HCT116 (cell line): ENCODE measurements around the gene CRY1. TPM values are rescaled to one million over a fixed set of nuclear protein-coding genes. Genes with fewer than 3 reads are reported as not detected.

Experiments
- ATAC-seq: fragments of 200-7000 bp; cut with Tn5 transposase; 2 replicates; pipeline ENCODE4 v1.9.1; 2020; ENCODE audit warnings: mild to moderate bottlenecking, moderate library complexity
- BruUV-seq: library from RNA; stranded (reverse); fragments of 400-500 nt; replicated peaks from 2 replicates; lab custom pipeline; 2021; lab: Mats Ljungman, UMichigan
- CTCF ChIA-PET: fragments of 300-600 bp; sonication (Branson Sonifier 250); formaldehyde crosslinking; loops from one replicate; lab custom pipeline; 2021; ENCODE audit warnings: antibody characterized with exemption; lab: Charles Lee
- POLR2A ChIA-PET: fragments of 300-600, 350-600 bp; sonication (Branson Sonifier 250); formaldehyde crosslinking; loops from one replicate; lab custom pipeline; 2021; ENCODE audit warnings: antibody characterized with exemption; lab: Charles Lee
- RAD21 ChIA-PET, 2 experiments: fragments of 300-600 bp; sonication (Branson Sonifier 250); formaldehyde crosslinking; loops; one replicate each; lab custom pipeline; 2023; ENCODE audit warnings: low total read pairs in 2 of 2; ENCODE audit not compliant: uncharacterized antibody in 2 of 2, unreplicated experiment in 2 of 2, low non-redundant PET in 1 of 2; lab: Charles Lee
- DNase-seq: peaks from one replicate; pipeline ENCODE4 v3.0.0-alpha.2; 2010; ENCODE audit warnings: low read depth, low spot score
- H2AFZ ChIP-seq: fragments of 200-600 bp; shearing (Covaris generic), sonication (generic); 2 replicates; pipeline ENCODE4 v1.6.1; 2017; ENCODE audit warnings: low read depth, mixed run types, mixed read lengths, antibody characterized with exemption, low read length; ENCODE audit not compliant: poor library complexity, severe bottlenecking
- H3K27ac ChIP-seq: 2 replicates; pipeline ENCODE4 v1.5.1; 2012; ENCODE audit warnings: low read depth, low read length
- H3K27me3 ChIP-seq: fragments of 200-600 bp; sonication (generic); 2 replicates; pipeline ENCODE4 v1.6.1; 2016; ENCODE audit warnings: mixed run types, low read length, mixed read lengths; ENCODE audit not compliant: insufficient read depth
- H3K36me3 ChIP-seq, 2 experiments: fragments of 200-500 bp in 1 of 2; fragments of 200-600 bp in 1 of 2; sonication (Bioruptor generic) in 1 of 2; sonication (generic) in 1 of 2; 2 replicates each; pipeline versions ENCODE4 v1.5.1 to v1.6.1; 2014 to 2016; ENCODE audit warnings: low read length in 2 of 2, inconsistent platforms in 1 of 2, mixed read lengths in 1 of 2, mixed run types in 1 of 2; ENCODE audit not compliant: insufficient read depth in 2 of 2, control insufficient read depth in 1 of 2
- H3K4me1 ChIP-seq, 2 experiments: fragments of 200-600 bp in 1 of 2; sonication (generic) in 1 of 2; 2 replicates each; pipeline versions ENCODE4 v1.5.1 to v1.6.1; 2012 to 2017; ENCODE audit warnings: low read length in 2 of 2, inconsistent platforms in 1 of 2, mild to moderate bottlenecking in 1 of 2, mixed read lengths in 1 of 2, mixed run types in 1 of 2, moderate library complexity in 1 of 2; ENCODE audit not compliant: insufficient read depth in 2 of 2, control insufficient read depth in 1 of 2
- H3K4me2 ChIP-seq: fragments of 200-600 bp; sonication (generic); 2 replicates; pipeline ENCODE4 v1.6.1; 2017; ENCODE audit warnings: mixed run types, low read length, mixed read lengths
- H3K4me3 ChIP-seq, 2 experiments: fragments of 200-600 bp in 1 of 2; sonication (generic) in 1 of 2; replicated peaks in 1 of 2; 2 replicates each; pipeline ENCODE4 v1.5.1; 2011 to 2016; ENCODE audit warnings: low read length in 2 of 2, control low read depth in 1 of 2, low read depth in 1 of 2, mild to moderate bottlenecking in 1 of 2, mixed read lengths in 1 of 2, mixed run types in 1 of 2
- H3K79me2 ChIP-seq: fragments of 200-600 bp; sonication (generic); 2 replicates; pipeline ENCODE4 v1.6.1; 2017; ENCODE audit warnings: mild to moderate bottlenecking, mixed run types, low read length, moderate library complexity, mixed read lengths; ENCODE audit not compliant: insufficient read depth
- H3K9ac ChIP-seq: fragments of 200-600 bp; sonication (generic); 2 replicates; pipeline ENCODE4 v1.6.1; 2016; ENCODE audit warnings: low read length, mixed read lengths
- H3K9me2 ChIP-seq: fragments of 200-600 bp; sonication (generic), shearing (Covaris generic); 2 replicates; pipeline ENCODE4 v1.6.1; 2017; ENCODE audit warnings: mixed run types, mild to moderate bottlenecking, moderate library complexity; ENCODE audit not compliant: insufficient read depth
- H3K9me3 ChIP-seq, 2 experiments: fragments of 200-500 bp in 1 of 2; fragments of 200-600 bp in 1 of 2; sonication (Bioruptor generic) in 1 of 2; sonication (generic) in 1 of 2; 2 replicates each; pipeline ENCODE4 v1.6.1; 2014 to 2017; ENCODE audit warnings: low read length in 2 of 2, mixed read lengths in 2 of 2, inconsistent platforms in 1 of 2, low read depth in 1 of 2, mild to moderate bottlenecking in 1 of 2, mixed run types in 1 of 2, moderate library complexity in 1 of 2; ENCODE audit not compliant: control insufficient read depth in 1 of 2, insufficient read depth in 1 of 2
- H4K20me1 ChIP-seq: fragments of 200-600 bp; sonication (generic), shearing (Covaris generic); 2 replicates; pipeline ENCODE4 v1.6.1; 2017; ENCODE audit warnings: mixed run types, mild to moderate bottlenecking, moderate library complexity; ENCODE audit not compliant: insufficient read depth
- ATF3 ChIP-seq: IDR thresholded peaks from 2 replicates; pipeline ENCODE4 v1.6.1; 2012
- CEBPB ChIP-seq: IDR thresholded peaks from 2 replicates; pipeline ENCODE4 v1.6.1; 2012; ENCODE audit warnings: low read depth
- EGR1 ChIP-seq: IDR thresholded peaks from 2 replicates; pipeline ENCODE4 v1.6.1; 2012; ENCODE audit warnings: low read depth
- EZH2 ChIP-seq: fragments of 200-600 bp; sonication (generic); IDR thresholded peaks from 2 replicates; pipeline ENCODE4 v1.6.1; 2017; ENCODE audit warnings: antibody characterized with exemption, mixed run types
- JUND ChIP-seq: IDR thresholded peaks from 2 replicates; pipeline ENCODE4 v1.6.1; 2012
- POLR2A ChIP-seq: IDR thresholded peaks from 2 replicates; pipeline ENCODE4 v1.7.0; 2011; ENCODE audit warnings: borderline replicate concordance; ENCODE audit not compliant: insufficient read depth, insufficient read length; ENCODE audit errors: extremely low read depth
- RAD21 ChIP-seq: IDR thresholded peaks from 2 replicates; pipeline ENCODE4 v1.6.1; 2012; ENCODE audit warnings: low read depth, mild to moderate bottlenecking
- SIN3A ChIP-seq: IDR thresholded peaks from 2 replicates; pipeline ENCODE4 v1.6.1; 2012; ENCODE audit warnings: low read depth
- SP1 ChIP-seq: IDR thresholded peaks from 2 replicates; pipeline ENCODE4 v1.6.1; 2012; ENCODE audit warnings: low read depth
- SRF ChIP-seq: IDR thresholded peaks from 2 replicates; pipeline ENCODE4 v1.6.1; 2012; ENCODE audit warnings: low read depth
- TCF7L2 ChIP-seq: IDR thresholded peaks from 2 replicates; pipeline ENCODE4 v1.7.0; 2011; ENCODE audit warnings: borderline replicate concordance, inconsistent platforms; ENCODE audit not compliant: insufficient read depth, insufficient read length; ENCODE audit errors: extremely low read depth
- YY1 ChIP-seq: IDR thresholded peaks from 2 replicates; pipeline ENCODE4 v1.6.1; 2011; ENCODE audit warnings: low read length, low read depth, moderate library complexity, mild to moderate bottlenecking; ENCODE audit not compliant: insufficient replicate concordance; ENCODE audit errors: extremely low read depth
- ZBTB33 ChIP-seq: IDR thresholded peaks from 2 replicates; pipeline ENCODE4 v1.6.1; 2011; ENCODE audit warnings: mild to moderate bottlenecking, low read length, moderate library complexity; ENCODE audit not compliant: insufficient replicate concordance; ENCODE audit errors: extremely low read depth
- ZFX ChIP-seq: fragments of 450-650 bp; IDR thresholded peaks from 2 replicates; pipeline ENCODE4 v1.6.1; 2017
- ZNF274 ChIP-seq: fragments of 200-500 bp; sonication (Bioruptor generic); IDR thresholded peaks from 2 replicates; pipeline ENCODE4 v1.6.1; 2014; ENCODE audit warnings: mild to moderate bottlenecking, low read depth, low read length, inconsistent platforms
- intact Hi-C: fragments of 100-400 bp; cut with micrococcal nuclease; formaldehyde crosslinking; loops from 2 replicates; pipeline ENCODE4 v1.10.0; 2022
- total RNA-seq: library from RNA; stranded (reverse); gene quantifications from one replicate; pipeline ENCODE4 v1.2.1, GENCODE V29; 2021; ENCODE audit not compliant: unreplicated experiment
- TF ChIP-seq, protein P1 (sequence below), 3 experiments: fragments of 200-600 bp in 1 of 3; sonication (generic) in 1 of 3; IDR thresholded peaks in 2 of 3; conservative IDR thresholded peaks in 1 of 3; 2 replicates each; pipeline ENCODE4 v1.5.1; 2012 to 2017; ENCODE audit warnings: low read depth in 2 of 3, low read length in 2 of 3, antibody characterized with exemption in 1 of 3, borderline replicate concordance in 1 of 3, control low read depth in 1 of 3, mild to moderate bottlenecking in 1 of 3, mixed read lengths in 1 of 3, mixed run types in 1 of 3, moderate library complexity in 1 of 3; ENCODE audit not compliant: insufficient read depth in 1 of 3

Gene CRY1
- total RNA-seq, 1 experiment from 2014 or later = 16.3 TPM

- intact Hi-C loops = loop anchor here (10.0 kb wide), 1 partner anchor 717 kb away; no protein-coding TSS in a partner anchor
- CTCF ChIA-PET = no interaction called here
- Histone ChIP-seq H3K4me1 (peaks cover 0 to 8% of the 10 kb centered on the region in 2 experiments; a peak in 1 of 4 replicates), H3K36me3 (no peaks in the 10 kb centered on the region), H2AFZ (no peak overlapping the region), H3K27ac (no peak overlapping the region), H3K9me3 (no peaks in the 10 kb centered on the region), H3K9ac (no peak overlapping the region), H3K27me3 (no peaks in the 10 kb centered on the region), H3K79me2 (no peaks in the 10 kb centered on the region), H3K4me2 (no peak overlapping the region), H3K9me2 (no peaks in the 10 kb centered on the region), H3K4me3 (no peak overlapping the region), H4K20me1 (no peaks in the 10 kb centered on the region)
- RAD21 ChIA-PET = no interaction called here
- BruUV-seq = no TSS peak
- DNase-seq (no peak), ATAC-seq (no peak)
- POLR2A ChIA-PET = no interaction called here
- TF ChIP-seq RAD21 (no peak), EZH2 (no peak), CEBPB (no peak), POLR2A (no peak), ZFX (no peak), JUND (no peak), SRF (no peak), ATF3 (no peak), ZNF274 (no peak), SIN3A (no peak), TCF7L2 (no peak), SP1 (no peak), ZBTB33 (no peak), YY1 (no peak), EGR1 (no peak)
- TF ChIP-seq, protein P1, sequence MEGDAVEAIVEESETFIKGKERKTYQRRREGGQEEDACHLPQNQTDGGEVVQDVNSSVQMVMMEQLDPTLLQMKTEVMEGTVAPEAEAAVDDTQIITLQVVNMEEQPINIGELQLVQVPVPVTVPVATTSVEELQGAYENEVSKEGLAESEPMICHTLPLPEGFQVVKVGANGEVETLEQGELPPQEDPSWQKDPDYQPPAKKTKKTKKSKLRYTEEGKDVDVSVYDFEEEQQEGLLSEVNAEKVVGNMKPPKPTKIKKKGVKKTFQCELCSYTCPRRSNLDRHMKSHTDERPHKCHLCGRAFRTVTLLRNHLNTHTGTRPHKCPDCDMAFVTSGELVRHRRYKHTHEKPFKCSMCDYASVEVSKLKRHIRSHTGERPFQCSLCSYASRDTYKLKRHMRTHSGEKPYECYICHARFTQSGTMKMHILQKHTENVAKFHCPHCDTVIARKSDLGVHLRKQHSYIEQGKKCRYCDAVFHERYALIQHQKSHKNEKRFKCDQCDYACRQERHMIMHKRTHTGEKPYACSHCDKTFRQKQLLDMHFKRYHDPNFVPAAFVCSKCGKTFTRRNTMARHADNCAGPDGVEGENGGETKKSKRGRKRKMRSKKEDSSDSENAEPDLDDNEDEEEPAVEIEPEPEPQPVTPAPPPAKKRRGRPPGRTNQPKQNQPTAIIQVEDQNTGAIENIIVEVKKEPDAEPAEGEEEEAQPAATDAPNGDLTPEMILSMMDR (IDR thresholded peaks at IDR 0.05 in 2 of 3, conservative IDR thresholded peaks at IDR 0.05 in 1 of 3; ENCODE audit: borderline replicate concordance in 1 of 3, insufficient read depth in 1 of 3, low read depth in 2 of 3, low read length in 2 of 3) = no peak
Observed at GRCh38 chr12:107101651-107102050, 8.3 kb upstream of the CRY1 start.
